VCaP (cell line): Measurements from ENCODE around the gene CA7.
A peak's percentile ranks its signal among the peaks of the same experiment; 100 is the strongest.

ENCODE experiments used
- H3K27ac ChIP-seq: fragments of 450-650 bp; 2 replicates; pipeline ENCODE4 v1.5.1; 2017
- TF ChIP-seq, protein P1 (sequence below): fragments of 450-650 bp; conservative IDR thresholded peaks from 2 replicates; pipeline ENCODE4 v1.5.1; 2017; ENCODE audit warnings: mild to moderate bottlenecking, moderate library complexity

CA7 gene

DNA sequence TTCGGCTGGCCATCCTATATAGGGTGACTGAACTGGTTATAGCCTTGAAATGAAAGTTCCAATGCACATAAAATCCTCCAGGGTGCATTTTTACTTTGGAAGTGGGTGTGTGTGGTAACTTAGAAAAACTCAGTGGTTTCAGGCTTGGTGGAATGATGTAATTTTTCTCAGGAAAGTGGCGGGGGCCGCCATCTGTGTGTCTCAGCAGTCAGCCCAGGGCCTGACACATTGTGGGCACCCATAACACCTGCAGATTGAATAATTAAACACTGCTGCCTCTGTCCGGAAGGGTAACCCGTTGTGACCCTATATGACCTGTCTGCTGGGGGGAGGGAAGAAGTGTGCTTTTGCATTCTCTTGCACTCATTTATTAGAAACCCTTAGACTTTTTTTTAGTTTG is 33.9 kb downstream of the CA7 start:
- TF ChIP-seq, protein P1, sequence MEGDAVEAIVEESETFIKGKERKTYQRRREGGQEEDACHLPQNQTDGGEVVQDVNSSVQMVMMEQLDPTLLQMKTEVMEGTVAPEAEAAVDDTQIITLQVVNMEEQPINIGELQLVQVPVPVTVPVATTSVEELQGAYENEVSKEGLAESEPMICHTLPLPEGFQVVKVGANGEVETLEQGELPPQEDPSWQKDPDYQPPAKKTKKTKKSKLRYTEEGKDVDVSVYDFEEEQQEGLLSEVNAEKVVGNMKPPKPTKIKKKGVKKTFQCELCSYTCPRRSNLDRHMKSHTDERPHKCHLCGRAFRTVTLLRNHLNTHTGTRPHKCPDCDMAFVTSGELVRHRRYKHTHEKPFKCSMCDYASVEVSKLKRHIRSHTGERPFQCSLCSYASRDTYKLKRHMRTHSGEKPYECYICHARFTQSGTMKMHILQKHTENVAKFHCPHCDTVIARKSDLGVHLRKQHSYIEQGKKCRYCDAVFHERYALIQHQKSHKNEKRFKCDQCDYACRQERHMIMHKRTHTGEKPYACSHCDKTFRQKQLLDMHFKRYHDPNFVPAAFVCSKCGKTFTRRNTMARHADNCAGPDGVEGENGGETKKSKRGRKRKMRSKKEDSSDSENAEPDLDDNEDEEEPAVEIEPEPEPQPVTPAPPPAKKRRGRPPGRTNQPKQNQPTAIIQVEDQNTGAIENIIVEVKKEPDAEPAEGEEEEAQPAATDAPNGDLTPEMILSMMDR: no peak
- no peak overlapping the region for H3K27ac ChIP-seq

DNA sequence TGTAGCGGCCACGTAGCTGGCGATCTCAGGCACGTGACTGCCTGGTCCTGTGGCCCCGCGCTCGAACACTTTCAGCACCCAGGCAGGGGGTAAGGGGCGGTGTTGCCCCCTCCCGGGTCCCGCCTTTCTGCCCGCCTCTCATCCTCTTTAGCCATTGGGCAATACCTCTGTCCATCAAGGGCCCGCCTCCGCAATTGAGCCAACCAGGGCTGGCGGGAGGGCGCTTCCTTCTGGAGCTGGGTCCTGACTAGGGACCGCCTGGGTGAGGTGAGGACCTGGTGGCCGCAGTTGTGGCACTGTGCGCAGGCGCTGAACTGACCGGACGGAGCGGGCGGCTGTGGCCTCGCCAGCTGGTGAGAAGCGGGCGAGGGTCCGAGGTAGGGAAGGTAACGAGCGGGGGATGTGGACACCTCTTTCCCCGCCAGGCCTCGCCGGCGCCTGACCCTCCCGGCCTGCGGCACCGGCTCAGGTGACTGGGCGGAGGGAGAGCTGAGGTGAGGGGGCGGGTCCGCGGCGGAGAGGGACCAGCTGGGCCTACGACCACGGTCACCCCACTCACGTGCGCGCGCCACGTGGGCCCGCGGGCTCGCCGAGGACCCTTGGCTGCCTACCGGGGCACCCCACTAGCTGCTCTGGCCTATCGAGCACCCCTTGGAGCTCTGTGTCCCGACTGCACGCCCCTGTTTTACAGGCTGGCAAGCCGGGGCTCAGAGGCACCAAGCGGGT is 36.2 kb downstream of the CA7 start, which contains the start of gene PDP2:
Gene PDP2, plus strand, starts transcription at position 228 of the 726 bp plus-strand sequence. CDS start 3,770 bp downstream, outside the sequence.
- TF ChIP-seq, protein P1: no peak
- peak within 1 kb of the TSS; percentile 68 for H3K27ac ChIP-seq

DNA sequence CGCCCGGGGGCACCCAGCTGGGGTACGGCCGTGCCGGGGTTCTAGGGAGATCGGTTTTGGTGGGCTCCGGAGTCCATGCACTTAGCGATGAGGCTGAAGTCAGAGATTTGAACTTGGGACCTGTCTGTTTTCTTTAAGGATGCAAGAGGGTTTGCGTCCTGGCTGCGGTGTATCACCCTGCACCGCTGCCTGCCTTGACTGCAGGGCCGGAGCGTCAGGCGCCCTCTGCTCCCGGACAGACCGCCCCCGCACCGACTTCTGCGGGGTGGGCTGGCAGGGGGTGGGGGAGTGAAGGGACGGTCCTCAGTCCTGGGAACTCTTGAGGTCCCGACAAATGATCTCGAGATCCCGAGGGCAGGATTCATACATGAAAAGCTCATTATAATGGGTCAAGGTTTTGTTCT is 36.8 kb downstream of the CA7 start:
- TF ChIP-seq, protein P1: no peak
- H3K27ac ChIP-seq: peak overlapping the region; percentile 68

DNA sequence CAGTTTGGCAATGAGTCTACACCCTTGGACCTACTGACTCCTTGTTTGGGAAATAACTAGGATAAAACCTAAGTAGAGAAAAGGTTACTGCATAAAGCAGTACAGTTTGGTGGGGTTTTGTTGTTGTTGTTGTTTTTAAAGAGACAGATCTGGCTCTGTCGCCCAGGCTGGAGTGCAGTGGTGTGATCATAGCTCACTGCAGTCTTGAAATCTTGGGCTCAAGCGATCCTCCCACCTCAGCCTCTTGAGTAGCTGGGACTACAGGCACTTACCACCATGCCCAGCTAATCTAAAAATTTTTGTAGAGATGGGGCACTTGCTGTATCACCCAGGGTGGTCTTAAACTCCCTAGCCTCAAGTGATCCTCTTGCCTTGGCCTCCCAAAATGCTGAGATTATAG is 37.3 kb downstream of the CA7 start:
- TF ChIP-seq, protein P1: no peak
- H3K27ac ChIP-seq: peak overlapping the region; percentile 68; the same call in 1 of the 2 replicates

DNA sequence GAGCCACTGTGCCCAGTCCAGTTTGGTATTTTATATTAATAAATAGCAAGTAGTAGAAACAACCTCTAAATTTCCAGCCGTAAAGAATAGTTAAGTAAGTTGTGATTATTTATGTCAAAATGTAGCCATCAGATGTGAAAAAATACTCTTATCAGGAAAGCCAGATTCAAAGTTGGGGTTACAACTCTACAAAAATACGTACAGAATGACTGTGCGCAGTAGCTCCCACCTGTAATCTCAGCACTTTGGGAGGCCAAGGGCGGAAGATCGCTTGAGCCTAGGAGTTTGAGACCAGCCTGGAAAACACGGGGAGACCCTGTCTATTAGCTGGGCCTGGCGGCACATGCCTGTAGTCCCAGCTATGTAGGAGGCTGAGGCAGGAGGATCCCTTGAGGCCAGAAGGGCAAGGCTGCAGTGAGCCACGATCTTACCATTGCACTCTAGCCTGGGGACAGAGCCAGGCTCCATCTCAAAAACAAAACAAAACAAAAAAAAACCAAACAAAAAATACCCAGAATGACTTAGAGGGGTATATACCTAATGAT is 37.8 kb downstream of the CA7 start:
- TF ChIP-seq, protein P1: no peak
- no peak overlapping the region; the same call in 1 of the 2 replicates for H3K27ac ChIP-seq

DNA sequence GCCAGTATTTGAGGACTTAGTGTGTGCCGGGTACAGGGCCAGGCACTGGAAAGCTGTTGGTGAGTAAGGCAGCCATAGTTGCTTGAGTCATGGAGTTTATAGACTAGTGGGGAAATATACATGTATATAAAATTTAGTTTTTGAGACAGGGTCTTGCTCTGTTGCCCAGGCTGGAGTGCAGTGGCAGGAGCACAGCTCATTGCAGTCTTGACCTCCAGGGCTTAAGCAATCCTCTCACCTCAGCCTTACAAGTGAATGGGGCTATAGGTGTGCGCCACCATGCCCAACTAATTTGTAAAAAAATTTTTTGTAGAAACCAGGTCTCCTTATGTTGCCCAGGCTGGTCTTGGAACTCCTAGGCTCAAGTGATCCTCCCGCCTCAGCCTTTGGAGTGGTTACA is 38.5 kb downstream of the CA7 start:
- no peak overlapping the region for H3K27ac ChIP-seq
- TF ChIP-seq, protein P1: no peak

DNA sequence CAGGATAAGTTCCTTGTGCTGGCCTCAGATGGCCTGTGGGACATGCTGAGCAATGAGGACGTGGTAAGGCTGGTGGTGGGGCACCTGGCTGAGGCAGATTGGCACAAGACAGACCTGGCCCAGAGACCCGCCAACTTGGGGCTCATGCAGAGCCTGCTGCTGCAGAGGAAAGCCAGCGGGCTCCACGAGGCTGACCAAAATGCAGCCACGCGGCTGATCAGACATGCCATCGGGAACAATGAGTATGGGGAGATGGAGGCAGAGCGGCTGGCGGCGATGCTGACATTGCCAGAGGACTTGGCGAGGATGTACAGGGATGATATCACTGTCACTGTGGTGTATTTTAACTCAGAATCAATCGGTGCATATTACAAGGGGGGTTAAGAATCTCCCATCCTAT is 41.3 kb downstream of the CA7 start:
- no peak overlapping the region for H3K27ac ChIP-seq
- TF ChIP-seq, protein P1: no peak
